Activated naive CD4-positive, alpha-beta T cell treated with anti-CD3 and anti-CD28 coated beads, Interleukin-2, amount 50 U/mL, for 72 hours (primary cell): ENCODE results near the gene CALY. TPM values are rescaled to one million over a fixed set of nuclear protein-coding genes. Genes with fewer than 3 reads are reported as not detected.
A peak's percentile ranks its signal among the peaks of the same experiment; 100 is the strongest.
"Not testable (repeated sequence)": the region's sequence is repeated elsewhere in the genome, so short reads cannot be mapped to it uniquely, and the experiment has no call there.

ENCODE experiments used
- ATAC-seq, 2 donors: fragments of 150-1000 bp; cut with Tn5 transposase; 2 replicates each; pipeline ENCODE4 v1.10.0; 2021; ENCODE audit warnings: mild to moderate bottlenecking in 2 of 2, moderate library complexity in 2 of 2
- DNase-seq, 2 donors: peaks; one replicate each; pipeline ENCODE4 v3.0.0; 2021 to 2022; ENCODE audit warnings: low spot score in 2 of 2
- H3K27ac Mint-ChIP-seq, 2 donors: one replicate each; pipeline ENCODE4 v1.8.0; 2022; ENCODE audit warnings: mild to moderate bottlenecking in 2 of 2, mixed read lengths in 2 of 2
- H3K36me3 Mint-ChIP-seq, 2 donors: one replicate each; pipeline ENCODE4 v1.8.0; 2022; ENCODE audit warnings: mixed read lengths in 2 of 2
- H3K9me3 Mint-ChIP-seq, 2 donors: one replicate each; pipeline ENCODE4 v1.8.0; 2022; ENCODE audit warnings: mixed read lengths in 2 of 2
- total RNA-seq, 2 donors: library from RNA; stranded (reverse); gene quantifications; one replicate each; pipeline ENCODE4 v1.2.3, GENCODE V29; 2022

The CALY gene
- total RNA-seq = not detected

- no peak within 1 kb of the TSS for H3K27ac Mint-ChIP-seq
- no peaks in the 10 kb centered on the region for H3K36me3 Mint-ChIP-seq
- peak; percentile 59 to 69 for ATAC-seq
- DNase-seq = peak; percentile 61 to 67
- no peaks in the 10 kb centered on the region for H3K9me3 Mint-ChIP-seq
Observed at GRCh38 chr10:133336577-133337369, at the start of gene CALY. CALY (minus strand) TSS chr10:133336896; CDS start chr10:133328989, 7,907 bp downstream.

GRCh38 chr10:133385214-133385613 is 48.5 kb upstream of the CALY start:
- Mint-ChIP-seq H3K36me3 (no peaks in the 10 kb centered on the region), H3K27ac (no peak overlapping the region), H3K9me3 (no peaks in the 10 kb centered on the region)
- DNase-seq = no peak
- no peak for ATAC-seq

- Mint-ChIP-seq H3K36me3 (no peaks in the 10 kb centered on the region), H3K27ac (no peak overlapping the region), H3K9me3 (no peaks in the 10 kb centered on the region)
- no peak for DNase-seq
- no peak for ATAC-seq
Observed at GRCh38 chr10:133384071-133384470, 47.4 kb upstream of the CALY start.

GRCh38 chr10:133383551-133383950 is 46.9 kb upstream of the CALY start:
- ATAC-seq (no peak), DNase-seq (no peak)
- Mint-ChIP-seq H3K27ac (no peak overlapping the region), H3K36me3 (no peaks in the 10 kb centered on the region), H3K9me3 (no peaks in the 10 kb centered on the region)

- ATAC-seq (no peak), DNase-seq (no peak)
- no peaks in the 10 kb centered on the region for H3K36me3 Mint-ChIP-seq
- no peaks in the 10 kb centered on the region for H3K9me3 Mint-ChIP-seq
- H3K27ac Mint-ChIP-seq = no peak overlapping the region
Observed at GRCh38 chr10:133381036-133381435, 44.3 kb upstream of the CALY start.

GRCh38 chr10:133379801-133380666 is 43.3 kb upstream of the CALY start:
- H3K9me3 Mint-ChIP-seq = no peaks in the 10 kb centered on the region
- peak overlapping the region in 1 of 2 donors; percentile 36 for H3K27ac Mint-ChIP-seq

GRCh38 chr10:133379152-133379800 is 42.6 kb upstream of the CALY start, which contains the start of gene PAOX:
PAOX (plus strand) TSS chr10:133379262; CDS start chr10:133379317, 55 bp downstream.
- Mint-ChIP-seq H3K36me3 (no peaks in the 10 kb centered on the region), H3K9me3 (no peaks in the 10 kb centered on the region), H3K27ac (no peak within 1 kb of the TSS)
- peak; percentile 61 to 86 for ATAC-seq
- DNase-seq = peak; percentile 54 to 84

More at GRCh38 chr10:133379801-133380666, 43.3 kb upstream of the CALY start:
- no peak for ATAC-seq
- no peaks in the 10 kb centered on the region for H3K36me3 Mint-ChIP-seq
- DNase-seq = no peak

GRCh38 chr10:133378251-133379096 is 41.8 kb upstream of the CALY start:
- H3K27ac Mint-ChIP-seq = no peak overlapping the region

GRCh38 chr10:133377818-133378250 is 41.1 kb upstream of the CALY start:
- no peaks in the 10 kb centered on the region for H3K9me3 Mint-ChIP-seq
- no peak for DNase-seq
- no peak for ATAC-seq
- no peak overlapping the region for H3K27ac Mint-ChIP-seq
- H3K36me3 Mint-ChIP-seq = no peaks in the 10 kb centered on the region

More at GRCh38 chr10:133378251-133379096, 41.8 kb upstream of the CALY start:
- Mint-ChIP-seq H3K36me3 (no peaks in the 10 kb centered on the region), H3K9me3 (no peaks in the 10 kb centered on the region)
- peak; percentile 63 to 76 for DNase-seq
- ATAC-seq = peak; percentile 59 to 75

GRCh38 chr10:133377025-133377817 is 40.5 kb upstream of the CALY start:
- DNase-seq (no peak), ATAC-seq (no peak)
- H3K27ac Mint-ChIP-seq = no peak overlapping the region
- no peaks in the 10 kb centered on the region for H3K9me3 Mint-ChIP-seq
- no peaks in the 10 kb centered on the region for H3K36me3 Mint-ChIP-seq

- H3K9me3 Mint-ChIP-seq, DNase-seq, ATAC-seq, H3K36me3 Mint-ChIP-seq, H3K27ac Mint-ChIP-seq: not testable (repeated sequence)
Observed at GRCh38 chr10:133376183-133376582, 39.5 kb upstream of the CALY start.

- H3K36me3 Mint-ChIP-seq = no peaks in the 10 kb centered on the region
- DNase-seq = no peak
- no peaks in the 10 kb centered on the region for H3K9me3 Mint-ChIP-seq
- ATAC-seq = no peak
- no peak overlapping the region for H3K27ac Mint-ChIP-seq
Observed at GRCh38 chr10:133375357-133376115, 38.8 kb upstream of the CALY start.

- Mint-ChIP-seq H3K27ac (peak within 1 kb of the TSS; percentile 74 to 89), H3K36me3 (no peaks in the 10 kb centered on the region), H3K9me3 (no peaks in the 10 kb centered on the region)
- DNase-seq = peak; percentile 96 to 99
- ATAC-seq = peak; percentile 99
Observed at GRCh38 chr10:133373174-133374090, 36.7 kb upstream of the CALY start, which contains the start of gene ECHS1. ECHS1 (minus strand) TSS chr10:133373354; CDS start chr10:133373333, 21 bp downstream.

GRCh38 chr10:133372507-133372906 is 35.8 kb upstream of the CALY start:
- no peak overlapping the region for H3K27ac Mint-ChIP-seq
- ATAC-seq = no peak
- DNase-seq = no peak
- no peaks in the 10 kb centered on the region for H3K9me3 Mint-ChIP-seq
- peaks cover 0 to 6% of the 10 kb centered on the region in 2 donors for H3K36me3 Mint-ChIP-seq
